CD14-positive monocyte (primary cell): ENCODE results near the gene TIMM9. TPM values are rescaled to one million over a fixed set of nuclear protein-coding genes. Genes with fewer than 3 reads are reported as not detected.
A peak's percentile ranks its signal among the peaks of the same experiment; 100 is the strongest.

Experiments used
- DNase-seq, 3 donors: peaks; one replicate each; pipeline ENCODE4 v3.0.0-alpha.2; 2011 to 2022
- H2AFZ ChIP-seq: 2 replicates; pipeline ENCODE4 v1.6.0; 2012; ENCODE audit warnings: mild to moderate bottlenecking, low read depth, low read length, inconsistent platforms; ENCODE audit not compliant: insufficient read depth, poor library complexity, severe bottlenecking
- H3K27ac ChIP-seq, 2 donors: 1 replicate in 1 of 2; 2 replicates in 1 of 2; pipeline ENCODE4 v1.5.1; 2012 to 2013; ENCODE audit warnings: low read length in 2 of 2, control low read depth in 1 of 2, inconsistent platforms in 1 of 2, low read depth in 1 of 2, mild to moderate bottlenecking in 1 of 2
- H3K27me3 ChIP-seq, 2 donors: one replicate each; pipeline versions ENCODE4 v1.6.0 to v1.6.1; 2011 to 2013; ENCODE audit warnings: low read length in 2 of 2; ENCODE audit not compliant: control insufficient read depth in 2 of 2, insufficient read depth in 2 of 2
- H3K36me3 ChIP-seq, 2 donors: replicated peaks in 1 of 2; 1 replicate in 1 of 2; 2 replicates in 1 of 2; pipeline versions ENCODE4 v1.5.1 to v1.6.1; 2012 to 2013; ENCODE audit warnings: low read length in 2 of 2, control low read depth in 1 of 2, inconsistent platforms in 1 of 2, mild to moderate bottlenecking in 1 of 2; ENCODE audit not compliant: insufficient read depth in 2 of 2, control insufficient read depth in 1 of 2
- H3K4me1 ChIP-seq, 2 donors: 1 replicate in 1 of 2; 2 replicates in 1 of 2; pipeline versions ENCODE4 v1.5.1 to v1.6.1; 2012 to 2013; ENCODE audit warnings: low read length in 2 of 2, control low read depth in 1 of 2, inconsistent platforms in 1 of 2, mild to moderate bottlenecking in 1 of 2, moderate library complexity in 1 of 2; ENCODE audit not compliant: insufficient read depth in 2 of 2, control insufficient read depth in 1 of 2
- H3K4me2 ChIP-seq: replicated peaks from 2 replicates; pipeline ENCODE3; 2012; ENCODE audit warnings: low read length, moderate library complexity, mild to moderate bottlenecking; ENCODE audit not compliant: poor library complexity, severe bottlenecking; ENCODE audit errors: extremely low read depth
- H3K4me3 ChIP-seq, 3 experiments: fragments of 200-600 bp in 1 of 3; sonication (generic) in 1 of 3; replicated peaks in 1 of 3; 1 replicate in 2 of 3; 2 replicates in 1 of 3; pipeline ENCODE4 v1.5.1; 2011 to 2013; ENCODE audit warnings: low read length in 3 of 3, mild to moderate bottlenecking in 3 of 3, control low read depth in 2 of 3, low read depth in 2 of 3, inconsistent platforms in 1 of 3, moderate library complexity in 1 of 3
- H3K79me2 ChIP-seq: 2 replicates; pipeline ENCODE4 v1.6.0; 2012; ENCODE audit warnings: mild to moderate bottlenecking, control low read depth, inconsistent platforms, low read length, moderate library complexity; ENCODE audit not compliant: insufficient read depth
- H3K9ac ChIP-seq: 2 replicates; pipeline ENCODE4 v1.6.0; 2017; ENCODE audit warnings: low read length, mild to moderate bottlenecking; ENCODE audit not compliant: insufficient read depth, poor library complexity, severe bottlenecking
- H3K9me3 ChIP-seq, 2 donors: replicated peaks in 1 of 2; 1 replicate in 1 of 2; 2 replicates in 1 of 2; pipeline versions ENCODE4 v1.5.1 to v1.6.1; 2012 to 2013; ENCODE audit warnings: low read length in 2 of 2, control low read depth in 1 of 2; ENCODE audit not compliant: control insufficient read depth in 1 of 2, insufficient read depth in 1 of 2
- H4K20me1 ChIP-seq: 2 replicates; pipeline ENCODE4 v1.6.0; 2012; ENCODE audit warnings: mild to moderate bottlenecking, low read length, control low read depth, moderate library complexity; ENCODE audit not compliant: insufficient read depth
- H3K27ac Mint-ChIP-seq, 7 donors: one replicate each; pipeline ENCODE4 v1.8.0; 2020; ENCODE audit warnings: mild to moderate bottlenecking in 7 of 7, mixed read lengths in 7 of 7, moderate library complexity in 6 of 7, inconsistent platforms in 2 of 7
- H3K27me3 Mint-ChIP-seq, 3 donors: one replicate each; pipeline ENCODE4 v1.8.0; 2021 to 2022; ENCODE audit warnings: low read depth in 3 of 3, mild to moderate bottlenecking in 3 of 3, mixed read lengths in 3 of 3, moderate library complexity in 3 of 3, inconsistent platforms in 1 of 3
- H3K36me3 Mint-ChIP-seq, 2 donors: one replicate each; pipeline ENCODE4 v1.8.0; 2020; ENCODE audit warnings: mixed read lengths in 2 of 2, inconsistent platforms in 1 of 2, mild to moderate bottlenecking in 1 of 2
- H3K4me1 Mint-ChIP-seq: one replicate; pipeline ENCODE4 v1.8.0; 2020; ENCODE audit warnings: mild to moderate bottlenecking, mixed read lengths
- H3K4me3 Mint-ChIP-seq, 2 donors: one replicate each; pipeline ENCODE4 v1.8.0; 2020; ENCODE audit warnings: mild to moderate bottlenecking in 2 of 2, mixed read lengths in 2 of 2, moderate library complexity in 1 of 2
- H3K9me3 Mint-ChIP-seq, 7 donors: one replicate each; pipeline ENCODE4 v1.8.0; 2020 to 2022; ENCODE audit warnings: mixed read lengths in 7 of 7, mild to moderate bottlenecking in 6 of 7, moderate library complexity in 6 of 7, inconsistent platforms in 2 of 7
- CTCF ChIP-seq: fragments of 200-600 bp; IDR thresholded peaks from one replicate; pipeline ENCODE4 v1.8.0; 2022; ENCODE audit warnings: antibody characterized with exemption, mild to moderate bottlenecking
- WGBS: methylation state at CpG from one replicate; pipeline ENCODE4 v1.1.5; 2013; ENCODE audit warnings: missing lambda C conversion rate; ENCODE audit not compliant: insufficient coverage; 5-methylcytosine and 5-hydroxymethylcytosine counted together
- intact Hi-C, 2 donors: fragments of 100-400 bp; cut with micrococcal nuclease; formaldehyde crosslinking; loops; one replicate each; pipeline versions ENCODE4 v1.15.0 to v1.15.1; 2023
- polyA plus RNA-seq, 3 donors: library from polyadenylated mRNA; depleted of rRNA in 1 of 3; unstranded in 2 of 3; stranded (reverse) in 1 of 3; fragments of 300-500 nt in 2 of 3; fragments of >200 nt in 1 of 3; fragmentation: Illumina TruSeq in 2 of 3; gene quantifications; 1 replicate in 2 of 3; 2 replicates in 1 of 3; pipeline ENCODE4 v1.2.3, GENCODE V29; 2012 to 2021

The TIMM9 gene
- polyA plus RNA-seq, 3 donors, result 26.2 to 45.7 (median 29.9) TPM

DNA sequence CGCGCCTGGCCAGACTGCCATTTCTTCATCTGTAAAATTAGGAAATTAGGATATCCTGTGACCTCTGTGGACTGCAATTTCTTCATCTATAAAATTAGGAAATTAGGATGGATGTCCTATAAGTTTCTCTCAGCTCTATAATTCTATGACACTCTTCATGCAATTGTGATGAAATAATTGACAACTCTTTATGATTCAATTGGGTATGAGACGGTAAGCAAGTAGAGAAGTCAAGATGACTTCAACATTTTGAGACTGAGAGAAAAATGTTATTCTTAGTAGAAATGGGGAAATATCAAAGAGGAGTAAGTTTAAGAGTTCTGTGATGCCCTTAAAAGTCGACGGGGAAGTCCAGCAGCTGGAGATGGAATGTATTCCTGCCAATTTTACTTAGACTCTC lies 12.1 kb upstream of the TIMM9 start:
- H3K27me3 ChIP-seq, result no peaks in the 10 kb centered on the region
- peak overlapping the region; percentile 12 to 88 (median 80) for H3K27ac Mint-ChIP-seq
- intact Hi-C loops, result no loop called here
- no peak overlapping the region for H2AFZ ChIP-seq
- no peaks in the 10 kb centered on the region for H3K9me3 ChIP-seq
- peak; percentile 20 to 56 (median 38) for DNase-seq
- H3K4me1 Mint-ChIP-seq, result peaks cover 16% of the 10 kb centered on the region
- H3K36me3 Mint-ChIP-seq, result peaks cover 44 to 76% of the 10 kb centered on the region in 2 donors
- H3K36me3 ChIP-seq, result peaks cover 26 to 60% of the 10 kb centered on the region in 2 donors
- 20% methylated on average over 1 of the region's 5 CpGs for WGBS
- TF ChIP-seq CTCF, result no peak
- no peak overlapping the region for H3K4me2 ChIP-seq
- H3K79me2 ChIP-seq, result no peaks in the 10 kb centered on the region
- no peak overlapping the region for H3K4me3 Mint-ChIP-seq
- peaks cover 0 to 2% (median 0%) of the 10 kb centered on the region in 3 donors for H3K27me3 Mint-ChIP-seq
- peaks cover 0 to 4% (median 0%) of the 10 kb centered on the region in 7 donors for H3K9me3 Mint-ChIP-seq
- H3K27ac ChIP-seq, result peak overlapping the region in 1 of 2 donors; percentile 36
- no peak overlapping the region for H3K9ac ChIP-seq
- H3K4me1 ChIP-seq, result peaks cover 0 to 9% of the 10 kb centered on the region in 2 donors
- no peaks in the 10 kb centered on the region for H4K20me1 ChIP-seq
- no peak overlapping the region for H3K4me3 ChIP-seq

DNA sequence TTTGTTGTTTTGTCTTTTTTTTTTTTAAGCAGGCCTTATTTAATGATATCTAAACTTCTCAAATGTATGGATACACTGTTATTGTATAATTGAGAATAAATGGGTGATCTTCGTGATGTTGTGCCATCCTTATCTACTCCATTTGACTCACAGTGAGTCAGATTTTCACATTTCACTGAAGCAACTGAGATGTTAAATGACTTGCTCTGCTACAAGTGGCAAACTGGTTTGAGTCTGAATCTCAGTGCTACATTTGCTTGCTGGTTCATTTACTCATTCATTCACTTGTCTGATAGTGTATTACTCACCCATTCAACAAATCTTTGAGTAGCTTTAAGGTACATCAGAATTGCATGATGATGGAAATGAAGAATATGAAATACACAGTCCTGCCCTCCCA lies 2.8 kb upstream of the TIMM9 start:
- WGBS, result no CpG with 5 or more reads among the region's 1 CpG
- peaks cover 17% of the 10 kb centered on the region in 2 donors for H3K4me1 ChIP-seq
- H3K4me3 ChIP-seq, result no peak overlapping the region
- Mint-ChIP-seq H3K9me3 (no peaks in the 10 kb centered on the region), H3K27ac (no peak overlapping the region), H3K36me3 (peaks cover 24 to 34% of the 10 kb centered on the region in 2 donors), H3K4me1 (peaks cover 16% of the 10 kb centered on the region), H3K27me3 (no peaks in the 10 kb centered on the region), H3K4me3 (no peak overlapping the region)
- H4K20me1 ChIP-seq, result no peaks in the 10 kb centered on the region
- H3K9me3 ChIP-seq, result no peaks in the 10 kb centered on the region
- no peak overlapping the region for H3K27ac ChIP-seq
- no peak overlapping the region for H3K9ac ChIP-seq
- H3K79me2 ChIP-seq, result peaks cover 38% of the 10 kb centered on the region
- no peak overlapping the region for H2AFZ ChIP-seq
- H3K4me2 ChIP-seq, result no peak overlapping the region
- no peaks in the 10 kb centered on the region for H3K27me3 ChIP-seq
- intact Hi-C loops, result no loop called here
- no peak for TF ChIP-seq CTCF
- peaks cover 18 to 36% of the 10 kb centered on the region in 2 donors for H3K36me3 ChIP-seq
- DNase-seq, result no peak
